ENCODE measurements around the gene LSM14A.

GRCh38 chr19:34244611-34245299 lies 72.5 kb downstream of the LSM14A start:
- TF ChIP-seq TEAD4 (IDR thresholded peaks at IDR 0.05) (no peak), EP300 (IDR thresholded peaks at IDR 0.05; ENCODE audit: borderline replicate concordance) (no peak)
